GM18508 (cell line): ENCODE data around the gene NEK4.

ENCODE experiments used
- ATAC-seq: cut with Tn5 transposase; IDR thresholded peaks from one replicate; pipeline ENCODE4 v1.9.1; 2021; ENCODE audit warnings: moderate number of reproducible peaks; ENCODE audit not compliant: insufficient read depth, unreplicated experiment

NEK4 gene

GRCh38 chr3:52793702-52794611, 23.2 kb upstream of the NEK4 start:
- no peak for ATAC-seq

- ATAC-seq = no peak
These were observed 22.4 kb upstream of the NEK4 start for GRCh38 chr3:52792961-52793695.

- ATAC-seq = no peak
These were observed 21.7 kb upstream of the NEK4 start for GRCh38 chr3:52792413-52792812.

- no peak for ATAC-seq
These were observed 21.2 kb upstream of the NEK4 start for GRCh38 chr3:52791928-52792327.

- no peak for ATAC-seq
These were observed 20.6 kb upstream of the NEK4 start for GRCh38 chr3:52791366-52791765.

GRCh38 chr3:52790741-52791140, 20.0 kb upstream of the NEK4 start:
- ATAC-seq = no peak

- no peak for ATAC-seq
These were observed 19.6 kb upstream of the NEK4 start for GRCh38 chr3:52790337-52790736.

GRCh38 chr3:52789746-52790040, 19.0 kb upstream of the NEK4 start:
- no peak for ATAC-seq

GRCh38 chr3:52788890-52789745, 18.4 kb upstream of the NEK4 start:
- no peak for ATAC-seq

- ATAC-seq = no peak
These were observed 17.2 kb upstream of the NEK4 start for GRCh38 chr3:52787672-52788625.

GRCh38 chr3:52787246-52787645, 16.5 kb upstream of the NEK4 start:
- ATAC-seq = no peak

GRCh38 chr3:52786330-52787215, 15.8 kb upstream of the NEK4 start:
- ATAC-seq = no peak

GRCh38 chr3:52784931-52785590, 14.3 kb upstream of the NEK4 start:
- no peak for ATAC-seq

- ATAC-seq = no peak
These were observed 13.4 kb upstream of the NEK4 start for GRCh38 chr3:52784021-52784621.

GRCh38 chr3:52783211-52783555, 12.4 kb upstream of the NEK4 start:
- ATAC-seq = no peak

- ATAC-seq = no peak
These were observed 11.9 kb upstream of the NEK4 start for GRCh38 chr3:52782412-52783210.

GRCh38 chr3:52781741-52782140, 11.0 kb upstream of the NEK4 start:
- ATAC-seq = no peak
